GM12892 (cell line): Measurements from ENCODE around the gene SGCD.

Experiments used
- POLR2A ChIP-seq: IDR thresholded peaks from 2 replicates; pipeline ENCODE4 v1.6.1; 2011; ENCODE audit warnings: low read depth, low read length, control low read depth
- POLR2AphosphoS5 ChIP-seq: IDR thresholded peaks from 2 replicates; pipeline ENCODE4 v1.6.1; 2011; ENCODE audit warnings: low read depth, low read length, control low read depth
- TAF1 ChIP-seq: IDR thresholded peaks from 2 replicates; pipeline ENCODE4 v1.6.1; 2011; ENCODE audit warnings: low read depth, mild to moderate bottlenecking, control low read depth, low read length, borderline replicate concordance

DNA sequence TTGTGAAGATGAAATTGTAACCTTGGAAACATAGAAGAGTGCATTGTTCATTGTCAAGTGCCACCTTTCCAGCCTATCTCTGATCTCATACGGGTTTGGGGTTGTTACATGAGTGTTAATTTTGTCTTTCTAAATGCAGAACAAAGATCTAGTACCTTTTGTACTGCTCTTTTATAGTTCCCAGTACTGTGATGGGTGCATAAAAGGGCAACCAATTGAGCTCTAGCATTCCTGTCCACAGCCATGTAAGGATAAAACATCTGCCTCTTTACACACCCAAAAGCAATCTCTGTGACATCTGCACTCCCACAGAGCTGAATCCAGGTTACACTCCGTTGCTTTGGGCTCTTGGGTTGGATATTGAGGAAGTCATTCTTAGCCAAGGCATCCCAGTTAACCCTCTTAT lies 255.2 kb downstream of the SGCD start:
- TF ChIP-seq TAF1, result no peak
- TF ChIP-seq POLR2A, result no peak
- TF ChIP-seq POLR2AphosphoS5, result no peak
